ENCODE measurements around the gene NRG4.
A peak's percentile ranks its signal among the peaks of the same experiment; 100 is the strongest.

The NRG4 gene

GRCh38 chr15:75948761-75949296 lies 63.4 kb downstream of the NRG4 start:
- no peak overlapping the region for H3K4ac ChIP-seq (ENCODE audit: low read depth, low read length)
- H3K79me2 ChIP-seq (ENCODE audit: control insufficient read depth, insufficient read depth, low read length, poor library complexity), result no peaks in the 10 kb centered on the region
- DNase-seq, result peak; percentile 51 to 75
- no peaks in the 10 kb centered on the region for H3K4me1 ChIP-seq (ENCODE audit: control insufficient read depth in 1 of 2, insufficient read depth in 2 of 2, low read length in 2 of 2)
- H3K27me3 ChIP-seq (ENCODE audit: insufficient read depth, low read length), result no peaks in the 10 kb centered on the region
- no peak overlapping the region for H3K9ac ChIP-seq (ENCODE audit: low read length)
- no peak overlapping the region for H3K4me2 ChIP-seq (ENCODE audit: low read length)
- no peaks in the 10 kb centered on the region for H3K36me3 ChIP-seq (ENCODE audit: control insufficient read depth in 1 of 2, insufficient read depth in 2 of 2, low read length in 2 of 2)
- H3K23ac ChIP-seq (ENCODE audit: low read length), result no peak overlapping the region
- H4K12ac ChIP-seq (ENCODE audit: low read depth, low read length), result no peak overlapping the region
- no peak overlapping the region for H4K8ac ChIP-seq (ENCODE audit: low read depth, low read length)
- WGBS (ENCODE audit: extremely low coverage, insufficient coverage, insufficient read length), result no CpG with 5 or more reads among the region's 8 CpGs
- H2AFZ ChIP-seq (ENCODE audit: insufficient read depth, low read length, poor library complexity), result no peak overlapping the region
- H3K14ac ChIP-seq (ENCODE audit: low read length), result no peak overlapping the region
- no peak overlapping the region for H2BK120ac ChIP-seq (ENCODE audit: insufficient read depth, low read length, poor library complexity)
- no peak overlapping the region for H2BK5ac ChIP-seq (ENCODE audit: low read depth, low read length, poor library complexity)
- H2BK12ac ChIP-seq (ENCODE audit: low read length), result no peak overlapping the region
- H3K4me3 ChIP-seq (ENCODE audit: low read depth, low read length), result no peak overlapping the region
- no peak overlapping the region for H4K91ac ChIP-seq (ENCODE audit: low read depth, low read length)
- H3K27ac ChIP-seq (ENCODE audit: low read depth, low read length), result no peak overlapping the region
- H3K9me3 ChIP-seq (ENCODE audit: insufficient read depth, low read depth, low read length), result no peaks in the 10 kb centered on the region
- no peaks in the 10 kb centered on the region for H3K79me1 ChIP-seq (ENCODE audit: low read length)
- H2AK5ac ChIP-seq (ENCODE audit: low read length), result no peak overlapping the region
- H3K18ac ChIP-seq (ENCODE audit: low read length), result no peak overlapping the region

- no peak overlapping the region for H3K9ac ChIP-seq (ENCODE audit: low read length)
- no CpG with 5 or more reads among the region's 1 CpG for WGBS (ENCODE audit: extremely low coverage, insufficient coverage, insufficient read length)
- H3K23ac ChIP-seq (ENCODE audit: low read length), result no peak overlapping the region
Observed at GRCh38 chr15:75947092-75947491, 65.1 kb downstream of the NRG4 start.

GRCh38 chr15:75945953-75946352 lies 66.3 kb downstream of the NRG4 start:
- no peak overlapping the region for H3K18ac ChIP-seq (ENCODE audit: low read length)
- H3K9ac ChIP-seq (ENCODE audit: low read length), result no peak overlapping the region
- no peak overlapping the region for H3K14ac ChIP-seq (ENCODE audit: low read length)
- H3K4me3 ChIP-seq (ENCODE audit: low read depth, low read length), result no peak overlapping the region
- no peaks in the 10 kb centered on the region for H3K27me3 ChIP-seq (ENCODE audit: insufficient read depth, low read length)
- H3K27ac ChIP-seq (ENCODE audit: low read depth, low read length), result no peak overlapping the region
- no peaks in the 10 kb centered on the region for H3K36me3 ChIP-seq (ENCODE audit: control insufficient read depth in 1 of 2, insufficient read depth in 2 of 2, low read length in 2 of 2)
- H3K4me1 ChIP-seq (ENCODE audit: control insufficient read depth in 1 of 2, insufficient read depth in 2 of 2, low read length in 2 of 2), result no peaks in the 10 kb centered on the region
- no peaks in the 10 kb centered on the region for H3K79me1 ChIP-seq (ENCODE audit: low read length)
- no peak overlapping the region for H2AK5ac ChIP-seq (ENCODE audit: low read length)
- H2BK12ac ChIP-seq (ENCODE audit: low read length), result no peak overlapping the region
- H2BK5ac ChIP-seq (ENCODE audit: low read depth, low read length, poor library complexity), result no peak overlapping the region
- no peak overlapping the region for H2AFZ ChIP-seq (ENCODE audit: insufficient read depth, low read length, poor library complexity)
- no peak overlapping the region for H4K8ac ChIP-seq (ENCODE audit: low read depth, low read length)
- WGBS (ENCODE audit: extremely low coverage, insufficient coverage, insufficient read length), result no CpG with 5 or more reads among the region's 4 CpGs
- H3K4me2 ChIP-seq (ENCODE audit: low read length), result no peak overlapping the region
- H3K23ac ChIP-seq (ENCODE audit: low read length), result no peak overlapping the region
- H4K91ac ChIP-seq (ENCODE audit: low read depth, low read length), result no peak overlapping the region
- H3K79me2 ChIP-seq (ENCODE audit: control insufficient read depth, insufficient read depth, low read length, poor library complexity), result no peaks in the 10 kb centered on the region
- H3K4ac ChIP-seq (ENCODE audit: low read depth, low read length), result no peak overlapping the region
- H3K9me3 ChIP-seq (ENCODE audit: insufficient read depth, low read depth, low read length), result no peaks in the 10 kb centered on the region
- no peak for DNase-seq
- H2BK120ac ChIP-seq (ENCODE audit: insufficient read depth, low read length, poor library complexity), result no peak overlapping the region
- H4K12ac ChIP-seq (ENCODE audit: low read depth, low read length), result no peak overlapping the region

More at GRCh38 chr15:75947092-75947491, 65.1 kb downstream of the NRG4 start:
- Histone ChIP-seq H3K4me1 (ENCODE audit: control insufficient read depth in 1 of 2, insufficient read depth in 2 of 2, low read length in 2 of 2) (no peaks in the 10 kb centered on the region), H3K4me2 (ENCODE audit: low read length) (no peak overlapping the region), H2BK120ac (ENCODE audit: insufficient read depth, low read length, poor library complexity) (no peak overlapping the region), H2AFZ (ENCODE audit: insufficient read depth, low read length, poor library complexity) (no peak overlapping the region), H4K12ac (ENCODE audit: low read depth, low read length) (no peak overlapping the region), H3K4ac (ENCODE audit: low read depth, low read length) (no peak overlapping the region), H2AK5ac (ENCODE audit: low read length) (no peak overlapping the region), H4K91ac (ENCODE audit: low read depth, low read length) (no peak overlapping the region), H3K79me1 (ENCODE audit: low read length) (no peaks in the 10 kb centered on the region), H4K8ac (ENCODE audit: low read depth, low read length) (no peak overlapping the region), H3K27ac (ENCODE audit: low read depth, low read length) (no peak overlapping the region), H3K27me3 (ENCODE audit: insufficient read depth, low read length) (no peaks in the 10 kb centered on the region), H3K9me3 (ENCODE audit: insufficient read depth, low read depth, low read length) (no peaks in the 10 kb centered on the region), H2BK5ac (ENCODE audit: low read depth, low read length, poor library complexity) (no peak overlapping the region), H2BK12ac (ENCODE audit: low read length) (no peak overlapping the region), H3K36me3 (ENCODE audit: control insufficient read depth in 1 of 2, insufficient read depth in 2 of 2, low read length in 2 of 2) (no peaks in the 10 kb centered on the region), H3K79me2 (ENCODE audit: control insufficient read depth, insufficient read depth, low read length, poor library complexity) (no peaks in the 10 kb centered on the region), H3K18ac (ENCODE audit: low read length) (no peak overlapping the region), H3K4me3 (ENCODE audit: low read depth, low read length) (no peak overlapping the region), H3K14ac (ENCODE audit: low read length) (no peak overlapping the region)
- DNase-seq, result peak; percentile 71 to 76

GRCh38 chr15:75943713-75944215 lies 68.5 kb downstream of the NRG4 start:
- H3K27me3 ChIP-seq (ENCODE audit: insufficient read depth, low read length), result no peaks in the 10 kb centered on the region
- H3K4me2 ChIP-seq (ENCODE audit: low read length), result no peak overlapping the region
- no peak overlapping the region for H4K8ac ChIP-seq (ENCODE audit: low read depth, low read length)
- no peak overlapping the region for H3K4me3 ChIP-seq (ENCODE audit: low read depth, low read length)
- DNase-seq, result no peak
- H3K23ac ChIP-seq (ENCODE audit: low read length), result no peak overlapping the region
- H3K9me3 ChIP-seq (ENCODE audit: insufficient read depth, low read depth, low read length), result no peaks in the 10 kb centered on the region
- H3K79me2 ChIP-seq (ENCODE audit: control insufficient read depth, insufficient read depth, low read length, poor library complexity), result no peaks in the 10 kb centered on the region
- no peaks in the 10 kb centered on the region for H3K4me1 ChIP-seq (ENCODE audit: control insufficient read depth in 1 of 2, insufficient read depth in 2 of 2, low read length in 2 of 2)
- H2BK120ac ChIP-seq (ENCODE audit: insufficient read depth, low read length, poor library complexity), result no peak overlapping the region
- H3K9ac ChIP-seq (ENCODE audit: low read length), result no peak overlapping the region
- H3K27ac ChIP-seq (ENCODE audit: low read depth, low read length), result no peak overlapping the region
- H3K36me3 ChIP-seq (ENCODE audit: control insufficient read depth in 1 of 2, insufficient read depth in 2 of 2, low read length in 2 of 2), result no peaks in the 10 kb centered on the region
- H2BK5ac ChIP-seq (ENCODE audit: low read depth, low read length, poor library complexity), result no peak overlapping the region
- H2AFZ ChIP-seq (ENCODE audit: insufficient read depth, low read length, poor library complexity), result no peak overlapping the region
- H3K14ac ChIP-seq (ENCODE audit: low read length), result no peak overlapping the region
- H3K4ac ChIP-seq (ENCODE audit: low read depth, low read length), result no peak overlapping the region
- H3K79me1 ChIP-seq (ENCODE audit: low read length), result no peaks in the 10 kb centered on the region
- no peak overlapping the region for H3K18ac ChIP-seq (ENCODE audit: low read length)
- WGBS (ENCODE audit: extremely low coverage, insufficient coverage, insufficient read length), result no CpG with 5 or more reads among the region's 1 CpG
- H4K12ac ChIP-seq (ENCODE audit: low read depth, low read length), result no peak overlapping the region
- H4K91ac ChIP-seq (ENCODE audit: low read depth, low read length), result no peak overlapping the region
- H2AK5ac ChIP-seq (ENCODE audit: low read length), result no peak overlapping the region
- no peak overlapping the region for H2BK12ac ChIP-seq (ENCODE audit: low read length)

All from trophoblast cell (in vitro differentiated cells and primary cell).